H1 (cell line): ENCODE data around the gene NFASC.

Source experiments
- CEBPB ChIP-seq: IDR thresholded peaks from 2 replicates; pipeline ENCODE4 v1.6.1; 2012; ENCODE audit warnings: low read depth, low read length
- CTCF ChIP-seq, 3 experiments: IDR thresholded peaks; 1 replicate in 2 of 3; 2 replicates in 1 of 3; pipeline versions ENCODE4 v1.5.1 to v1.6.1; 2011; ENCODE audit warnings: low read length in 3 of 3, mild to moderate bottlenecking in 3 of 3, inconsistent platforms in 2 of 3, low read depth in 1 of 3, moderate library complexity in 1 of 3; ENCODE audit not compliant: insufficient read depth in 1 of 3; ENCODE audit errors: control extremely low read depth in 1 of 3
- KDM1A ChIP-seq: fragments of 200-600, 300-600 bp; sonication (generic); IDR thresholded peaks from 2 replicates; pipeline ENCODE4 v1.7.1; 2016; ENCODE audit warnings: mild to moderate bottlenecking, low read length, borderline replicate concordance
- TAF7 ChIP-seq: optimal IDR thresholded peaks from 2 replicates; pipeline ENCODE3; 2011; ENCODE audit warnings: low read depth, mild to moderate bottlenecking, inconsistent platforms, low read length, moderate library complexity, borderline replicate concordance

GRCh38 chr1:205037539-205037938 is 166.9 kb downstream of the NFASC start:
- TF ChIP-seq CTCF (IDR thresholded peaks at IDR 0.05; ENCODE audit: control extremely low read depth in 1 of 3, insufficient read depth in 1 of 3, low read depth in 1 of 3, low read length in 3 of 3), result no peak
- no peak for TF ChIP-seq TAF7
- no peak for TF ChIP-seq KDM1A
- no peak for TF ChIP-seq CEBPB
